COLO829 (cell line): ENCODE data around the gene FLRT3.

Experiments used
- DNase-seq: peaks from one replicate; pipeline ENCODE4 v3.0.0; 2012; ENCODE audit warnings: low spot score

FLRT3 gene

DNA sequence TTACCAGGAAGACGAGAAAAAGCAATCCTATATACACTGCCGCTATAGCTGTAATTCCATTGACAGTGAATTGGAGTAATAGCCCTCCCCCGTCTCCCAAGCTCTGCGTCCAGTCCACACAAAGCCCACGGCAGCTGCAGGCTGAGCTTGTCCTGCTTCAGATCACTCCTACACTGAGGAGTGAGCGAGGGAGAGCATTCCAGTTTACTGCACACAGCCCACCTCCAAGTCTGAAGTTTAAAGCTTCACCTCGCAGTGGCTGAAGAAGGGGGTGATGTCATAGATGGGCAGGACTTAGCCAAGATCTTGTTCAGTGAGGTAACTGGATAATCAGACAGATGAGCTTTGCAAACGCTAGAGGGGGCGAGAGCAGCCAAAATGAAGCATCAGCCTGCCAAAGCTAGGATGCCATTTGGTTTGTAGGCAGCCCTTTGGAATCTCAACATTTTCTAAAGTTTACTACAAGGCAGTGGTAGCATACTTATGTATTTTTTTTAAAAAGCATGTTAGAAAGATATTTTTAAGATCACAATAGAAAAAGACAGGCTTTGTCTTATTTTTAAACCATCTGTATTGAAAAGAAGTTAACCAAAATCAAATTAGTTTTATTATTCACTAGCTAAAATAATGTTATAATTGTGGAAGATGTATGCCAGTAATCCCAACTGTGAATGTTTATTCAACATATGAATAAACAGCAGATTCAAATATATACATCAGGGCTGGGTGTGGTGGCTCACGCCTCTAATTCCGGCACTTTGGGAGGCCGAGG, at the start of gene FLRT3:
Gene FLRT3 (minus strand): TSS at position 213 of the 772 bp plus-strand sequence. CDS start 10,106 bp downstream, outside the sequence.
- DNase-seq, result peak; percentile 94

DNA sequence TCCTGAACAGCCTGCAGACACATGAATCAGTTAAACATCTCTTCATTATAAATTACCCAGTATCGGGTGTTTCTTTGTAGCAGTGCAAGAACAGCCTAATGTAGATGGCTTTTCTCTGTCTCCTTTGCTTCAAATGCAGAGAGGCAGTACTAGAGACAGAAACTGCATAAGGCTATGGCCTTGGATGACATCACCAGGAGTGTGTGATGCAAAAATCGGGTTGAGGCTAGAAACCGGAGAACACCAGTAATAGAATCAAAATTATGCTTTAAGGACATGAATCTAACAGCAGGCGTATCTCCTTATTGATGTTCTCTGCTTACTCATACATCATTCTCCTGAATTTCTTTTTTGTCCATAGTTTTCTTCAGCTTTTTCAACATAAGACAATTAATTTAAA, 49.3 kb upstream of the FLRT3 start:
- no peak for DNase-seq

DNA sequence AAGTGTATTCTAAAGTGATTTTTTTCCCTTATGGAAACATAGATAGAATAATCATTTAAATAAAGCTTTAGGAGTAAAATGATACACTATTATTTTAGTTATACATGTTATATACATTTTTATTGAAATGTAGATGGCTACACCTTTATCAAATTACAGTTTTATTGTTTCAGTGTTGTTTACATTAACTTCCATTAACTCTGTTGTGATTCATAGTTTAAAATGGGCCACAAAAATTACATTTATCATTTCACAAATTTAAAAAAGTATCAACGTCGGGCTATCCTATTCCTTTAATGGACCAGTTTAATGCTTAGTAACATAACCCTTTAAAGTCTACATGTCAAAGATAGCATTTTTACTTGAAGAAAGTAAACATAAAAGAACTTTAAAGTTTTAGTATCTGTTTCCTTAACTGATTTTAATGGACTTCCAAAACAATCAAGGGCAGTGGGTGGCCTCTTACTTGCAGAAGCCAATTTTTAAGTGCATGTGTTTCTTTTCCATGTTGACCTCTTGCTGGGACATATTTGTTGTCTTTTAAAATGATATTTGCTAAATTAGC, 47.8 kb upstream of the FLRT3 start:
- DNase-seq, result no peak

- no peak for DNase-seq
Measured at GRCh38 chr20:14384416-14385175, 47.2 kb upstream of the FLRT3 start.

DNA sequence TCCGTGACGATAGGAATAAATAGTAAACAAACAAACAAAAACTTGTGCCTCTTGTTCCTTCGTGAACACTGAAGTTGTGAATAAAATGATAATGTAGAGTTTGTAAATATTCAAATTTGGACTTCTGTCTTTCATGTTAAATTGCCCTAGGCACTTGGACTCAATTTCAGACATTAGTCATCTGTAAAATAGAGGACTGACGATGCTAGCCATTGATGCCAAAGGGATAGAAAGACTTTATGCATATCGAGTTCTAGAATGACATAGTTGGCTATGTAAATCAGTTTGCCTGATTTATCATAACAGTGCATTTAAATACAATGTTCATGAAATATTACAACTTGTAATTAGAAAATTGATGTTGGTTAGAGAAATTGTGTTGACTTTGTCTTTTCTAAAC, 45.9 kb upstream of the FLRT3 start:
- DNase-seq, result no peak

DNA sequence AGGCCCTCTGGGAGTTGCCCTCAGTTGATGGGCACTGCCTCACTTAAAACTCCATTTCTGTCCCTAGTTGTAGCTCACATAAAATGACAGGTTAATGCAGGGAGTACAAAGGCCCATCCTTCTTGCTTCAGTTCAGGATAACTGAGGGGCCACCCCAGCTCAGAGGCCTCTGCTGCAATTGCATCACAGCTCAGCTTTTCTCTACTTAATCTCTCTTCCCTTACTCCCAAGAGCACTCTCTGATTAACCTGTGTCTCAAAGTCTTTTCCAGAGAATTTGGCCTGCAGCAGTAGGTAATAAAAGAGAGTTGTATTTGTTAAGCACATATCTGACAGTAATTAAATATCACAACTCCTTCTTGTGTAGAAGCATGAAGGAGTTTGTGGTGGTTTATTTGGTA, 40.9 kb upstream of the FLRT3 start:
- no peak for DNase-seq

GRCh38 chr20:14375416-14375985, 38.1 kb upstream of the FLRT3 start:
- no peak for DNase-seq

DNA sequence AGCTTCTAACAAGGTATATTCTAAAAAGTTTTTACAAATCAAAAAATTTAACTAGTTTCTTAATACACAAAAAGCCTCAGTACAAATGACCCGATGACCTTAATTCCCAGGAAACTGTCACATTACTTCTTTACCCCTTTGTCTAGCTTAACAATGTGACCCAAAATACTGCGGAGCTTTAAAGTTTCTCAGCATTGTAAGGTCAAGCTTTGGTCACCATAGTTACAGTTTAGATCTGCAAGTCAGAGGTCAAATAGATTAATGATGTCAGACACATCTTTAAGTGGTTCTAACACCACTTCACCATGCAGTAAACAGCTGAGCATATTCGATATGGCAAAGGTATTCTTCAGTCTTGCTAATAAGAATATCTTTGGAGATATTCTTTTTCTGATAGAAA, 36.8 kb upstream of the FLRT3 start:
- DNase-seq, result no peak

GRCh38 chr20:14361509-14362345, 24.3 kb upstream of the FLRT3 start:
- no peak for DNase-seq

- DNase-seq, result no peak
Measured at GRCh38 chr20:14360416-14360815, 23.0 kb upstream of the FLRT3 start.

DNA sequence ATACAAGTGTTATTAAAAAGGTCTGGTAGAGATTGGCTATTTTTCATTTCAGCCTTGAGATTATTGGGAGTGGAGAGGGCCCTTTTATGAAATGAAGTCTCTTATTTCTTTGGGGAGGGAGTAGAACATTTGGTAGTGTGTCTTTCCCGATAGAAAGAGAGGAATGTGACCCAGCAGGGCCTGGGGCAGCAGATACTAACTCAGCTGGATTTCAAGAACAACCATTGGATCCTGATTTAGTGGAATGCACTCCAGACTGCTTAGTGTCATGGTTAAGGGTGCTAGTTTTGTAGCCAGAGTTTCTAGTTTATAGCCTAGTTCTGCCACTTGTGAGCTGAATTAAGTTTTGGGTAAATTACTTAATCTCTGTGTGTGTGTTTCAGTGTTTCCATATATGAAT, 18.4 kb upstream of the FLRT3 start:
- no peak for DNase-seq

GRCh38 chr20:14344746-14345145, 7.3 kb upstream of the FLRT3 start:
- peak; percentile 77 for DNase-seq

- no peak for DNase-seq
Measured at GRCh38 chr20:14343491-14344065, 6.2 kb upstream of the FLRT3 start.

GRCh38 chr20:14342918-14343317, 5.5 kb upstream of the FLRT3 start:
- DNase-seq, result no peak

DNA sequence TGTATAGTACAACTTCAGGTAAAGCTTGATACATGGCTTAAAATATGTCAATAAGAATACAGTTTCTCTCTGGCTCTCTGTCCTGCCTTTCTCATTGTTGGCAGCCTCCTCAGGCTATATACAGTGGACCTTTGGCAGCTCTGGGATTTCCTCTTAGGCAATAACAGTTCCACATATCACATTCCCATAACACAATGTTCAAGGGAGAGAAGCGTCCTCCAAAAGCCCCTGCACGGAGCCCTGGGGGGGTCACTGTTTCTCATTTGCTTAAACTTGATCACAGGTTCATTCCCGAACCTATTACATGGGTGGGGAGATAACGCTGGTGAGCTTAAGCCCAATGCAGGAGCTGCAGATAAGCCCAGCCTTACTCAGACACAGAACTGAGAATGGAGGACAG, 4.4 kb upstream of the FLRT3 start:
- DNase-seq, result no peak

- DNase-seq, result no peak
Measured at GRCh38 chr20:14336686-14337085, 726 bp downstream of the FLRT3 start.

GRCh38 chr20:14335052-14335451, 2.4 kb downstream of the FLRT3 start:
- DNase-seq, result no peak

GRCh38 chr20:14334306-14334930, 3.0 kb downstream of the FLRT3 start:
- peak; percentile 74 for DNase-seq

DNA sequence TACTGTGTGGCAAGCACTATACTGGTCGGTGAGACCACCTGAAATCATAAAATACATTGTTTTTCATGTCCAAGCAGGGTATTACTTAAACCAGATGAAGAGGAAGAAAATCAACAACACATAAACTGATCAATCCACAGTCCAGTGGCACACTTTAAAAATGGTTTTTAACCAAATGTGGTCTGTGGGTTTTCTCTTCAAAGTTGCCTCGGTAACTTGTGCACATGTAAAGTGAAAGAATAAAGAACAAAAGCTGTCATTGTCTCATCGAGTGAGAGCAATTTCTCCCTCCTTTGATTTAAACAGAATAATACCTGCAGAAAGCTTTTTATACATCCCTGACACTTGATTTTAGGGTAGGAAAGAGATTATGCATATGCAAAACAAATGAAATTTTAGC, 3.7 kb downstream of the FLRT3 start:
- peak; percentile 29 for DNase-seq

- no peak for DNase-seq
Measured at GRCh38 chr20:14332866-14333265, 4.5 kb downstream of the FLRT3 start.

GRCh38 chr20:14331646-14332045, 5.8 kb downstream of the FLRT3 start:
- DNase-seq, result no peak
